LNCaP clone FGC (cell line): ENCODE measurements around the gene SAFB.

Source experiments
- DNase-seq: peaks from one replicate; pipeline ENCODE4 v3.0.0-alpha.2; 2011; ENCODE audit warnings: low read depth
- H3K4me3 ChIP-seq: 2 replicates; pipeline ENCODE4 v1.5.1; 2011; ENCODE audit warnings: mild to moderate bottlenecking, low read depth, low read length, control low read depth
- TF ChIP-seq, protein P1 (sequence below): IDR thresholded peaks from 2 replicates; pipeline ENCODE4 v1.5.1; 2012; ENCODE audit warnings: mild to moderate bottlenecking; ENCODE audit not compliant: control insufficient read depth, insufficient read depth; ENCODE audit errors: extremely low read depth

SAFB gene

DNA sequence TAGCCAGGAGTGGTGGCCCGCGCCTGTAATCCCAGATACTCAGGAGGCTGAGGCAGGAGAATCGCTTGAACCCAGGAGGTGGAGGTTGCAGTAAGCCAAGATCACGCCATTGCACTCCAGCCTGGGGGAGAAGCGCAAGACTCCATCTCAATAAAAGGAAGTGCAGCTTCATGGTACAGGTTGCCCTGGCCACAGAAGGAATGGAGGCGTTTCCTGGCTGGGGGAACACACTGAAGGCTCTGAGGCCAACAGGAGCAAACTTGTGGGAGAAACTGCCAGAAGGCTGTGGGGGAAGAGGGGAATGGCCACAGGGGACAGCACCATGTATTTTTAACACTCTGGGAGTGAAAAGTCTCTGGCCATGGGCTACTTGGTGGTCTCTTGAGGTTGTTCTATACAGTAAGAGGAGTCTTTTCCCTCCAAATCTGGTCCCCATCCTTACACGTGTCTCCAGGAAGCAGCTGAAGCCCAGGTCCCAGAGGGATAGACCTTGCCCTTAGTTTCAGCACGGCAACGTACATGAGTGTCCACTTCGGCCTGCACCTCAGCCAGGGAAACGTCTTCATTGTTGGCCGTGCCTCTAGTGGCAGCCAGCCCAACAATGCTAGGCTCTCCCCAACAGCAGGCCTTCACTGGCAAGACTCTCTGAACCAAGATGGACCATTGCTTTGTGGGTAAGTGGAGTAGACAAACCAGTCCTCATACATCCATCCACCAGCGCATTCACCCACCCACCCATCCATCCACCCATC, 50.0 kb downstream of the SAFB start:
- DNase-seq, result no peak
- TF ChIP-seq, protein P1, sequence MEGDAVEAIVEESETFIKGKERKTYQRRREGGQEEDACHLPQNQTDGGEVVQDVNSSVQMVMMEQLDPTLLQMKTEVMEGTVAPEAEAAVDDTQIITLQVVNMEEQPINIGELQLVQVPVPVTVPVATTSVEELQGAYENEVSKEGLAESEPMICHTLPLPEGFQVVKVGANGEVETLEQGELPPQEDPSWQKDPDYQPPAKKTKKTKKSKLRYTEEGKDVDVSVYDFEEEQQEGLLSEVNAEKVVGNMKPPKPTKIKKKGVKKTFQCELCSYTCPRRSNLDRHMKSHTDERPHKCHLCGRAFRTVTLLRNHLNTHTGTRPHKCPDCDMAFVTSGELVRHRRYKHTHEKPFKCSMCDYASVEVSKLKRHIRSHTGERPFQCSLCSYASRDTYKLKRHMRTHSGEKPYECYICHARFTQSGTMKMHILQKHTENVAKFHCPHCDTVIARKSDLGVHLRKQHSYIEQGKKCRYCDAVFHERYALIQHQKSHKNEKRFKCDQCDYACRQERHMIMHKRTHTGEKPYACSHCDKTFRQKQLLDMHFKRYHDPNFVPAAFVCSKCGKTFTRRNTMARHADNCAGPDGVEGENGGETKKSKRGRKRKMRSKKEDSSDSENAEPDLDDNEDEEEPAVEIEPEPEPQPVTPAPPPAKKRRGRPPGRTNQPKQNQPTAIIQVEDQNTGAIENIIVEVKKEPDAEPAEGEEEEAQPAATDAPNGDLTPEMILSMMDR, result no peak
- H3K4me3 ChIP-seq, result no peak overlapping the region

DNA sequence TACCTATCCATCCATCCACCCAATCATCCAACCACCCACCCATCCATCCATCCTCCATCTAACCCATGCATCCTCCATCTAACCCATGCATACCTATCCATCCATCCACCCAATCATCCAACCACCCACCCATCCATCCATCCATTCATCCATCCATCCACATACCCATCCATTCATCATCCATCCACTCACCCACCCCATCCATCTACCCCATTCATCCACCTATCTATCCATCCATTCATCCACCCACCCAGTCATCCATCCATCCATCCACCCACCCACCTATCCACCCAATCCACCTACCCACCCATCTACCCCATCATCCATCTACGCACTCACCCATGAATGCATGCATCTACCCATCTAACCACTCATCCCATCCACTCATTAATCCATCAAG, 50.9 kb downstream of the SAFB start:
- TF ChIP-seq, protein P1, result no peak
- H3K4me3 ChIP-seq, result no peak overlapping the region
- DNase-seq, result no peak

- H3K4me3 ChIP-seq, result no peak overlapping the region
- TF ChIP-seq, protein P1, result no peak
- DNase-seq, result no peak
These were observed 51.8 kb downstream of the SAFB start for GRCh38 chr19:5674714-5675113.

DNA sequence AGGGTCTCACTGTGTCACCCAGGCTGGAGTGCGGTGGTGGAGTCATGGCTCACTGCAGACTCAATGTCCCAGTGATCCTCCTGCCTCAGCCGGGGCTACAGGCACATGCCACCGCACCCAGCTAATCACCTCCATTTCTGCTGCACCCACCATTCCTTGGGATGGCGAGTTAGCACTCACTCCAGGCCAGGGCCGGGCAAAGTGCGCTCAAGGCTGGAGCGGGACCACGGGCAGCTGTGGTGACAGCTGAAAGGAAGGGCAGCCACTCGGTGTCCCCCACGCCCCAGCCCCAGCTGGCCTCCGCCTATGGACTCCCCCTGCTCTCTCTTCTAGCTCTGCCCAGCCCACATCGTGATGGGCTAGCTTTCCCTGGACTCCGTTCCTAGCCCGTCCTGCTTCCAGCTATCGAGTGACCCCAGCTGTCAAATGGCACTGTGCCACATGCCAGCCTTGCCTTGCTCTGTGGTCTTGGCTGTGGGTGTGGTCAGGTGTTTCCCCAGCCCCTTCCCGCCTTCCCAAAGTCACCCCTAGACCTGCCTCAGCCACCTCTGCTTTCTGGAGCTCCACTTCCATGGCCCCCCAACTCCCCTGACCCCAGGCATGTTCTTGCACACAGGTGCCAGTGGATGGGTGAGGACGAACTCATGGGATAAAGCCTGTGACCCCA, 53.4 kb downstream of the SAFB start:
- no peak for DNase-seq
- H3K4me3 ChIP-seq, result no peak overlapping the region
- TF ChIP-seq, protein P1, result no peak

- DNase-seq, result no peak
- no peak overlapping the region for H3K4me3 ChIP-seq
- TF ChIP-seq, protein P1, result no peak
These were observed 53.9 kb downstream of the SAFB start for GRCh38 chr19:5676772-5677105.

DNA sequence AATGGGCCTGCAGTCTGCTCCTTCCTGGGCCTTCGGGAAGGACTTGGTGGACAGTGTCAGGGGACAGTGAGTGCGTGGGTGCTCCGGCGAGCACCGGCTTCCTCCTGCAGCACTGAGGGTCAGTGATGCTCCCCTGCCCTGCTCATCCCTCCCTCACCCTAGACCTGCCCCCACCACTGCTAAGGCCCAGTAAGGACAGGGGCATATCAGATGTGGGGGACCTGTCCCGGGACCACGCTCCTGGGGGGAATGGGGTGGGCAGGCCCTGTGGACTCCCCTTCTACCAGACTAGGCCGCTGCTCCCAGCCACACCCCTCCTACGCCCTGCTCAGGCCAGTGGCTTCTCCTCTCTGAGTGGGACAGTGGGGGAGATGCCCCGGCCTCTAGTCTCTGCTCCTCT, 54.3 kb downstream of the SAFB start:
- TF ChIP-seq, protein P1, result no peak
- H3K4me3 ChIP-seq, result no peak overlapping the region
- no peak for DNase-seq

GRCh38 chr19:5677580-5677979, 54.7 kb downstream of the SAFB start:
- TF ChIP-seq, protein P1, result no peak
- DNase-seq, result no peak
- no peak overlapping the region for H3K4me3 ChIP-seq
